BE2C (cell line): ENCODE data around the gene TNFAIP8L2.
"Not testable (repeated sequence)": the region's sequence is repeated elsewhere in the genome, so short reads cannot be mapped to it uniquely, and the experiment has no call there.

ENCODE experiments used
- DNase-seq: peaks from one replicate; pipeline ENCODE4 v3.0.0-alpha.2; 2020
- H3K27me3 ChIP-seq: fragments of 250-450 bp; sonication (Bioruptor Pico); 2 replicates; pipeline ENCODE4 v1.5.1; 2020; ENCODE audit warnings: mild to moderate bottlenecking
- H3K36me3 ChIP-seq: fragments of 250-450 bp; sonication (Bioruptor Pico); 2 replicates; pipeline ENCODE4 v1.5.1; 2020; ENCODE audit warnings: mild to moderate bottlenecking
- H3K4me1 ChIP-seq: fragments of 250-450 bp; sonication (Bioruptor Pico); 2 replicates; pipeline ENCODE4 v1.5.1; 2020
- H3K4me3 ChIP-seq: 2 replicates; pipeline ENCODE4 v1.5.1; 2011; ENCODE audit warnings: low read depth, low read length
- H3K9me3 ChIP-seq: fragments of 250-450 bp; sonication (Bioruptor Pico); 2 replicates; pipeline ENCODE4 v1.5.1; 2020
- TF ChIP-seq, protein P1 (sequence below): IDR thresholded peaks from 2 replicates; pipeline ENCODE4 v1.5.1; 2012; ENCODE audit warnings: mild to moderate bottlenecking, low read depth, low read length

TNFAIP8L2 gene

DNA sequence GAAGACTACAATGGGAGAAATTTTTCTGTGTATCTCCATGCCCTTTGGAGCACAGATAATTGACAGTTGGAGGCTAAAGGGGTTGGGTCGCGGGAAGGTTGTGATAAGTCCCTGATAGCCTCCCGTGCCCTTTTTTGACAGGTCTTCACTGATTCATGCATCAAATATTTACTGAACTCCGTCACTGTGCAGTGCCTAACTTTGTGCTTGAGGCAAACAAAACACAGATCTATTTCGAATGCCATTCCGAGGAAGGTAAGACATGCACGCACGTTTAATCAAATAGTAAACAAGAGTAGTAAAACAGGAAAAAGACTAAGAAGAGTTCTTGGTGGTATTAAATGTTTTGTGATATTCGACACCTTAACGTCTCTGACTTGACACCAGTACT, 41.4 kb downstream of the TNFAIP8L2 start:
- no peaks in the 10 kb centered on the region for H3K9me3 ChIP-seq
- TF ChIP-seq, protein P1, sequence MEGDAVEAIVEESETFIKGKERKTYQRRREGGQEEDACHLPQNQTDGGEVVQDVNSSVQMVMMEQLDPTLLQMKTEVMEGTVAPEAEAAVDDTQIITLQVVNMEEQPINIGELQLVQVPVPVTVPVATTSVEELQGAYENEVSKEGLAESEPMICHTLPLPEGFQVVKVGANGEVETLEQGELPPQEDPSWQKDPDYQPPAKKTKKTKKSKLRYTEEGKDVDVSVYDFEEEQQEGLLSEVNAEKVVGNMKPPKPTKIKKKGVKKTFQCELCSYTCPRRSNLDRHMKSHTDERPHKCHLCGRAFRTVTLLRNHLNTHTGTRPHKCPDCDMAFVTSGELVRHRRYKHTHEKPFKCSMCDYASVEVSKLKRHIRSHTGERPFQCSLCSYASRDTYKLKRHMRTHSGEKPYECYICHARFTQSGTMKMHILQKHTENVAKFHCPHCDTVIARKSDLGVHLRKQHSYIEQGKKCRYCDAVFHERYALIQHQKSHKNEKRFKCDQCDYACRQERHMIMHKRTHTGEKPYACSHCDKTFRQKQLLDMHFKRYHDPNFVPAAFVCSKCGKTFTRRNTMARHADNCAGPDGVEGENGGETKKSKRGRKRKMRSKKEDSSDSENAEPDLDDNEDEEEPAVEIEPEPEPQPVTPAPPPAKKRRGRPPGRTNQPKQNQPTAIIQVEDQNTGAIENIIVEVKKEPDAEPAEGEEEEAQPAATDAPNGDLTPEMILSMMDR: no peak
- no peaks in the 10 kb centered on the region for H3K27me3 ChIP-seq
- peaks cover 14% of the 10 kb centered on the region for H3K36me3 ChIP-seq
- DNase-seq: no peak
- H3K4me1 ChIP-seq: no peaks in the 10 kb centered on the region
- H3K4me3 ChIP-seq: peak overlapping the region; percentile 89

DNA sequence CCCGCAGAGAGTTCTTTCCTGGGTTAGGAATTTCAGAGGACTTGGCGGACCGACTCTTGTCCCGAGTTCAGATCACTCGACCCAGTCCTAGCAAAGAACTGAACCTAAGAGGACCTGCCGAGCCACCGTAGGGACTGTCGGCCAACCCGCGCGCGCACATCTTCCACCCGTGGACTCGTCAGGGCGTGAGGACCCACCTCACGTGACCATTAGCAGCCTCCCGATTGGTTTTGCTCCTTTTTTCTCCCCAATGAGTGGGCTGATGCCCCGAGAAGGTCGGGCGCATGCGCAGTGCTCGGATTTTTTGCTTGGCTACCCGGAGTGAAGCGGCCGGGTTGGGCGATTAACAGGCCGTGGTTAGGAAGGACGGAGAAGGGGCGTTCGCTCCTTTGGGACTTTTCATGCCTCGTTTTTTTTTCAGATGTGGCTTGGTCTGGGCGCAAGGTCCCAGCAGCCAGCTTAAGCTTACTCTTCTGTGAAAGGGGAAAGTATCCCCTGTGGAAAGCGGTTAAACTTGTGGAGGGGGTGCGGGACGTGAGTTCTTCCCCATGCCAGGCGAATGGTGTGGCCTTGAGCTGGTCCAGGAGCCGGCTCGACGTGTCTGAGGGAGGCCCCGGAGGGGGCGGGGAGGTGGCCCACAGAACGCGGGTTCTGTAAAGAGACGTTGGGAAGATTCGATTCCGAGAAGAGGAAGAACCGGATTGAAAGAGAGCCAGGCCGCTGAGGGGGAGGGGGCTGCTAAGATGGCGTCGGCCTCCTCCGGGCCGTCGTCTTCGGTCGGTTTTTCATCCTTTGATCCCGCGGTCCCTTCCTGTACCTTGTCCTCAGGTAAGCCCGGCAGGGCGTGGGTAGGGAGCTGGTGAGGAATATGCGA, 42.0 kb downstream of the TNFAIP8L2 start, which contains the start of gene PIP5K1A:
Gene PIP5K1A (plus strand): TSS at position 299 of the 874 bp plus-strand sequence. CDS start 445 bp downstream, at position 744.
- H3K27me3 ChIP-seq: no peaks in the 10 kb centered on the region
- TF ChIP-seq, protein P1: no peak
- no peaks in the 10 kb centered on the region for H3K9me3 ChIP-seq
- H3K4me3 ChIP-seq: peak within 1 kb of the TSS; percentile 89
- peak; percentile 99 for DNase-seq
- no peaks in the 10 kb centered on the region for H3K4me1 ChIP-seq
- H3K36me3 ChIP-seq: peaks cover 20% of the 10 kb centered on the region

DNA sequence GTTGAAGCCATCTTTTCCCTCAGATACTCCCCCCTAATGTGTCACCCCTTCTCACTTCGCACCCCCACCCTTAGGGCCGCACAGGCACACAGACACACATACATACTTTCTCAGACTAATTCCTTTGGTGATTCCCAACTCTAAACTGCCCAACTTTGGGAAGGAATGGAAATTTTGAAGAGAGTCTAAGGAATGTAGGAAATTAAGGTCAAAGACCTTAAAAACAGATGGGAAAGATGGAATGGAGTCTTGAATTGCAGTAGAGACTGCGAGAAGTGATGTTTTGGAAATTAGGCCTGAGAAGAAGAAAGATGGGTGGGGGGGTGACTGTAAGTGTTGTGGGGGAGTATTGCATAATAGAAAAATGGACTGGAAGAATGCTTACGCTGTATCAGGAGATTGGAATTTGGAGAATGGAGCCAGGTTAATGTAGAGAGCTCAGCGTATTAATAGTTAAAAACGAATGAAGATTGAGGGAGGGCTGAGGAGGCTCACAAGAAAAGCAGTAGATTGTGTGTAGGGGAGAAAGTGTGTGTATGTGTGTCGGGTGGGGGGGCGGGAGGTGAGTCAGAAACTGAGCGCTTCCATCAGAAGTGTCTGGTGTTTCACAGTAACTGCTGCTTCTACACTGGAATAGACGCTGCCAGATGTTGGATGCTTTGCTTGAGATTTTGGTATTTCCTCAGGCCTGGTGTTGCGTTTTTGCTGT, 43.6 kb downstream of the TNFAIP8L2 start:
- no peak for DNase-seq
- Histone ChIP-seq H3K36me3 (peaks cover 30% of the 10 kb centered on the region), H3K4me3 (peak overlapping the region; percentile 89), H3K9me3 (no peaks in the 10 kb centered on the region), H3K27me3 (no peaks in the 10 kb centered on the region; the same call in 1 of the 2 replicates), H3K4me1 (no peaks in the 10 kb centered on the region)
- TF ChIP-seq, protein P1: no peak

DNA sequence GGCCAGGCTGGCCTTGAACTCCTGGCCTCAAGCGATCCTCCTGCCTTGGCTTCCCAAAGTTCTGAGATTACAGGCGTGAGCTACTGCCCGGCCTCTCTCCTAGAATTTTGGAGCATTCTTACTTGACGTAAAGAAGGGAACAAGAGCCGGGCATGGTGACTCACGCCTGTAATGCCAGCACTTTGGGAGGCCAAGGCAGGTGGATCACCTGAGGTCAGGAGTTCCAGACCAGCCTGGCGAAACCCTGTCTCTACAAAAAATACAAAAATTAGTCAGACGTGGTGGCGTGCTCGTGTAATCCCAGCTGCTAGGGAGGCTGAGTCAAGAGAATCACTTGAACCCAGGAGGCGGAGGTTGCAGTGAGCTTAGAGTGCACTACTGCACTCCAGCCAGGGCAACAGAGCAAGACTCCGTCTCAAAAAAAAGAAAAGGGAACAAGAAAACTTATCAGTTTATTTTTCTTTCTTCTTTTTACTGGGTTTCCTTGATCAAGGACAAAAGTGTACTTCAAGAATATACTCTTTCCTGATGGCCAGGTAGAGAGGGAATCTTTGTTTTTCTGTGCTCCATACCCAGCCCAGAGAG, 49.0 kb downstream of the TNFAIP8L2 start:
- DNase-seq, H3K4me3 ChIP-seq, H3K27me3 ChIP-seq, H3K4me1 ChIP-seq, H3K9me3 ChIP-seq: not testable (repeated sequence)
- peaks cover 61% of the 10 kb centered on the region for H3K36me3 ChIP-seq
